ENCODE measurements around the gene MYH9. TPM values are rescaled to one million over a fixed set of nuclear protein-coding genes. Genes with fewer than 3 reads are reported as not detected.
"Not testable (repeated sequence)": the region's sequence is repeated elsewhere in the genome, so short reads cannot be mapped to it uniquely, and the experiment has no call there.

MYH9 gene
- total RNA-seq, 2 experiments from 2014 or later = 112 to 223 TPM

DNA sequence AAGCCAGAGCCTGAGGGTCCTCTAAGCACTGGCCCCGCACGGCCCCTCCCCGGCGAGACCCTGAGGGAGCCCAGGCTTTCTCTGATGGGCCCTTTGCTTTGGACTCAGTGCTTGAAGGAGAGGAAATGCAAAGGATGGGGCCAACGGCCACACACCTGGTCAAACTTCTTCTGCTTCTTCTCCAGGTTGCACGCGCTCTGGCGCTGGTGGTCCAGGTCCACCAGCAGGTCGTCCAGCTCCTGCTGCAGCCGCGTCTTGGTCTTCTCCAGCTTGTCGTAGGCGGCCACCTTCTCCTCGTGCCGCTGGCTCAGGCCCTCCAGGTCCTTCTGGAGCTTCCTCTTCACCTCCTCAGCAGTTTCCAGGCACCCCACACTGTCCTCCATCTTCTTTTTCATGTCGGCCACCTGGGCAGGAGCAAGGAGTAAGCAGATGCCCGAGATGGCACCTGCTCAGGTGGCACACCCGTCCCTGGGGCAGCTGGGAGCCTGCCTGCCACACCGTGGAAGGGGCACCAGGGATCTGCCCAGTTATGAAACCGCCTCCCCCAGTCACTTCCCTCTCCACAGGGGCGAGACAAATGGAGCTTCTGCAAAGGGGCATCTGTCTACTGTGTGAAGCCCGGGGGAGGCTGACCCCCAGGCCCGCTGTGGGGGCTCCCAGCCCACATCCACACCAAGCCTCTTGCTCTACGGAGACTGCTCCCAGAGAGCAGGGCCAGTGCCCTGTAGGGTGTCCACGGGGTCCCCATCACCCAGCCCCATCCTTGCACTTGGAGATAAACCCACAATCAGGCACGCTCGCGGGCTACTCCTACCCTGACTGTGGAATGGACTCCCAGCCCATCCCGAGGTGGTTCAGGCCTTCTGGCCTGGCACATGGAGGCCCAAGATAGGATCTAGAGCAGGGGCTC, 95.7 kb downstream of the MYH9 start:
- ChIA-PET POLR2A (no interaction called here), CTCF (ENCODE audit: unreplicated experiment) (no interaction called here)
- Histone ChIP-seq H4K20me1 (ENCODE audit: insufficient read depth, low read length) (no peaks in the 10 kb centered on the region), H3K4me1 (ENCODE audit: insufficient read depth, low read length, poor library complexity, severe bottlenecking) (no peaks in the 10 kb centered on the region), H3K27ac (ENCODE audit: low read depth, low read length, poor library complexity, severe bottlenecking) (no peak overlapping the region), H3K9me2 (ENCODE audit: insufficient read depth, low read length) (no peaks in the 10 kb centered on the region), H3K9me3 (ENCODE audit: low read length) (no peaks in the 10 kb centered on the region), H3K36me3 (ENCODE audit: insufficient read depth, low read length) (peaks cover 85% of the 10 kb centered on the region), H3K4me3 (ENCODE audit: low read depth, low read length, poor library complexity, severe bottlenecking) (no peak overlapping the region), H2AFZ (ENCODE audit: low read length) (no peak overlapping the region), H3K4me2 (ENCODE audit: low read length) (no peak overlapping the region), H3K79me2 (ENCODE audit: insufficient read depth, low read depth, low read length) (no peaks in the 10 kb centered on the region)
- no peak for DNase-seq (ENCODE audit: low spot score)
- no peak for TF ChIP-seq CTCF (conservative IDR thresholded peaks at IDR 0.05; ENCODE audit: low read length)
- no peak for TF ChIP-seq EZH2phosphoT487 (IDR thresholded peaks at IDR 0.05; ENCODE audit: borderline replicate concordance, low read depth, low read length)
- no TSS peak for BruUV-seq (replicated peaks)
- intact Hi-C loops (cut with micrococcal nuclease; ENCODE audit: unreplicated experiment) = no loop called here

- H3K36me3 ChIP-seq (ENCODE audit: insufficient read depth, low read length) = peaks cover 85% of the 10 kb centered on the region
- H3K4me1 ChIP-seq (ENCODE audit: insufficient read depth, low read length, poor library complexity, severe bottlenecking); H2AFZ ChIP-seq (ENCODE audit: low read length); intact Hi-C loops (cut with micrococcal nuclease; ENCODE audit: unreplicated experiment); H3K27ac ChIP-seq (ENCODE audit: low read depth, low read length, poor library complexity, severe bottlenecking); H3K9me2 ChIP-seq (ENCODE audit: insufficient read depth, low read length); CTCF ChIA-PET (ENCODE audit: unreplicated experiment); H3K79me2 ChIP-seq (ENCODE audit: insufficient read depth, low read depth, low read length); DNase-seq (ENCODE audit: low spot score); H3K9me3 ChIP-seq (ENCODE audit: low read length); BruUV-seq (replicated peaks); POLR2A ChIA-PET; H3K4me2 ChIP-seq (ENCODE audit: low read length); H4K20me1 ChIP-seq (ENCODE audit: insufficient read depth, low read length); H3K4me3 ChIP-seq (ENCODE audit: low read depth, low read length, poor library complexity, severe bottlenecking): not testable (repeated sequence)
These were observed 97.2 kb downstream of the MYH9 start for GRCh38 chr22:36290391-36291075.

GRCh38 chr22:36289948-36290371, 97.8 kb downstream of the MYH9 start:
- not testable (repeated sequence) for H3K4me3 ChIP-seq (ENCODE audit: low read depth, low read length, poor library complexity, severe bottlenecking); H3K9me2 ChIP-seq (ENCODE audit: insufficient read depth, low read length); H3K27ac ChIP-seq (ENCODE audit: low read depth, low read length, poor library complexity, severe bottlenecking)

More at GRCh38 chr22:36289948-36290371, 97.8 kb downstream of the MYH9 start:
- BruUV-seq (replicated peaks); H3K79me2 ChIP-seq (ENCODE audit: insufficient read depth, low read depth, low read length); DNase-seq (ENCODE audit: low spot score); H2AFZ ChIP-seq (ENCODE audit: low read length); CTCF ChIA-PET (ENCODE audit: unreplicated experiment); H3K4me1 ChIP-seq (ENCODE audit: insufficient read depth, low read length, poor library complexity, severe bottlenecking); intact Hi-C loops (cut with micrococcal nuclease; ENCODE audit: unreplicated experiment); H3K9me3 ChIP-seq (ENCODE audit: low read length); H3K4me2 ChIP-seq (ENCODE audit: low read length); H4K20me1 ChIP-seq (ENCODE audit: insufficient read depth, low read length): not testable (repeated sequence)
- POLR2A ChIA-PET = interaction anchor here (0.6 kb wide), 1 partner anchor 192 kb away, joined by 3 read pairs; no protein-coding TSS in a partner anchor
- H3K36me3 ChIP-seq (ENCODE audit: insufficient read depth, low read length) = peaks cover 85% of the 10 kb centered on the region
